ENCODE measurements around the gene ZNF408.
A peak's percentile ranks its signal among the peaks of the same experiment; 100 is the strongest.
"Not testable (repeated sequence)": the region's sequence is repeated elsewhere in the genome, so short reads cannot be mapped to it uniquely, and the experiment has no call there.

Gene ZNF408

GRCh38 chr11:46700241-46701077 lies at the start of gene ZNF408, which contains the start of gene ARHGAP1:
ZNF408 (plus strand) TSS chr11:46701031; CDS start chr11:46701048, 17 bp downstream.
ARHGAP1 (minus strand) TSS chr11:46700619; CDS start chr11:46696107, 4,512 bp downstream.
- peak; percentile 98 for DNase-seq

DNA sequence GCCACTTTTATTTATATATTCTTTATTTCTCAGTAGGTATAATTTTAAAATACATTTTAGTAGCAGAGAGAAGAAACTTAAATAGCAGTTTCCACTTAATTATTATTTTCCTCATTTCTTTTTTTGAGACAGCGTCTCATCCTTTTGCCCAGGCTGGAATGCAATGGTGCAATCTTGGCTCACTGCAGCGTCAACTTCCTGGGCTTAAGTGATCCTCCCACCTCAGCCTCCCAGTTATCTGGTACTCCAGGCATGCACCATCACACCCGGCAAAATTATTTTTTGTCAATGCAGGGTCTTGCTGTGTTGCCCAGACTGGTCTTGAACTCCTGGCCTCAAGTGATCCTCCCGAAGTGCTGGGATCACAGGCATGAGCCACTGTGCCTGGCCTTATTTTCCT lies 45.2 kb upstream of the ZNF408 start:
- DNase-seq, result no peak

DNA sequence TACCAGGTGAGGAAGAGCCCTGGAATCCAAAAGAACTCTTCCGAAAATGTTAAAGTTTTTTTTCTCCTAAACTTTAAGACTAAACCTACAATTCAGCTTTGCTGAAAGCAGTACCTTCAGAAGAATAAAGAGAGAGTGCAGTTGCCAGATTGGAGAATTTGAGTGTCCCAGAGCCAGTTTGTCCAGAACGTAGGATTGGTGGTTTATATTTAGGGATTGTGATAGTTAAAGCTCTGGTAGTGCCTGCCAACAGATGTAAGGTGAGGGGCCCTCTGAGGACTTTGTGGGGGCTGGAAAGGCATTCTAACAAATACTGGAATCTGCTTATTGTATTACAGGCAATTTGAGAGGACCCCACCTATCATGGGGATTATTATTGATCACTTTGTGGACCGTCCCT lies 43.6 kb upstream of the ZNF408 start:
- DNase-seq, result no peak

DNA sequence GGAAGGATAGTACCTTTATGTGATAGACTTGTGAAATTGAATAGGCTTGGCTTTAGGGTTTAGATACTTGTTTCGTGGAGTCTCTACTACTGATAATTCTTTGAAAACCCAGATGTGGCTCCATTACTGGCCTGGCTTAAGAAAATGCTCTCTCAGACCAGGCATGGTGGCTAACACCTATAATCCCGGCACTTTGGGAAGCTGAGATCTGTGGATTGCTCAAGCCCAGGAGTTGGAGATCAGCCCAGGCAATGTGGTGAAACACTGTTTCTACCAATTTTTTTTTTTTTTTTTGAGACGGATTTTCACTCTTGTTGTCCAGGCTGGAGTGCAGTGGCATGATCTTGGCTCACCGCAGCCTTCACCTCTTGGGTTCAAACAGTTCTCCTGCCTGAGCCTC lies 42.6 kb upstream of the ZNF408 start:
- DNase-seq, result no peak

GRCh38 chr11:46659908-46660307 lies 40.9 kb upstream of the ZNF408 start:
- no peak for DNase-seq

GRCh38 chr11:46661836-46662235 lies 39.0 kb upstream of the ZNF408 start:
- DNase-seq, result no peak

DNA sequence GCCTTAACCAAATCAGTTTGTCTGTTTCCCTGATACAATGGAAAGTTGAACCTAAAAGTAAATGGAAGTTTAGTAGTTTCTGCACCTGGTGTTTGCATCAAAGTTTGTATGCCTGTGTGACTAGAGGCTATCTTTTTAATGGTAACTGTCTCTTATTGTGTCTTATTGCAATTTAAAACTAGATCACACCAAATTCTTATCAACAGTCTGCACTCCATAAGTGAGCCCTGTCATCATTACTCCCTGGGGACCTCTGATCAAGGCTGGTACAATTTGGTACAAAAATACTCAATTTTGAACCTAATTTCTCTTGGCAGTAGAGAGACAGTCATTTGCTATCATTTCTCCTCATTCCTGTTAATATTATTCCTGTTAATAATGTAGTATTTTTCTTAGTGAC lies 38.5 kb upstream of the ZNF408 start:
- no peak for DNase-seq

DNA sequence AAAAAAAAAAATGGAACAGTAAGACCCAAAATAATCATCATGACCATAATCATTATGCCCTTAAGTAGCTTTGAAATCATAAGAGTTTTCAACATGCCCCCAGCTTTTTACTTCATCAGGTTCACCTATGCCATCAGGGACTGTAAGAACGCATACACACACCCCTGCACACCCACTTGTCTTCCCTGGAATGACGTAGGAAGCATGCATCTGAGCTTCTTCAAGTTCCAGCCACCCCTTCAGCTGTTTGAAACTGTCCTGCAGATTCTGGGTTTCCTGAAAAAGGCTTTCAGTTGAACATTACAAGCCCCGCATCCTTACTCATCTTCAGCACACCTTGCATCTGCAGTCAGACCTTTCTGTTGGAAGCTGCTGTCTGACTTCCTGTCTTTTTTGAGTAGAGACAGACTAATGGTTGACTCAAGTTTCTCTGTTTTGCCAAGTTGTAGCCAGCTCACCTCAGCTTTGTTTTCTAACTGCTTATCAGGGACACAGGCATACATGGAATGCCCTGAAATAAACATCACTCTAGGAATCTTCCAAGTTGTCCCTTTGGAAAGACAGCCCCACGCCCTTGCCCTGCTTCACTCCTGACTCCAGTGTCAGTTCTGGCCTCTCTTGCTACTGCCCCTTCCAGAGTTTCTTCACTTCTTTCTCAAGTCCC lies 37.4 kb upstream of the ZNF408 start:
- DNase-seq, result no peak

- no peak for DNase-seq
These were observed 36.2 kb upstream of the ZNF408 start for GRCh38 chr11:46664612-46665011.

GRCh38 chr11:46665356-46665755 lies 35.5 kb upstream of the ZNF408 start:
- DNase-seq, result no peak

DNA sequence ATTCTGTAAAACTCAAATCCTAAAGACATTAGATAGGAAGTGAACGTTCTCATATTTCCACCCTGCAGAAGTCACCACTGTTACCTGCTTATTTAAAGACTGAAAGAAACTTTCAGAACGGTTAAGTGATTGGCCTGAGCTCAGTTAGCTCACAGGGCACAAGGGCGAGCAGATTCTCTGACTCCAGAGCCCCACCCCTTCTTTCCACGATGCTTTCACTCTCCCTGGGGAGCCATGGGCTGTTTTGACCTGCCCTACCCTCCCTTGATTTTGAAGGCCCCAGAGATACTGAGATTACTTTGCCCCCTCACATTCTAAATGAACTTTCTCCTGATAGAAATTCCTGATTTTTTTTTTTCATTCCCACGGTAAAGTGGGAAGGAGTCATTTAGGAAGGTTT lies 34.3 kb upstream of the ZNF408 start:
- DNase-seq, result no peak

DNA sequence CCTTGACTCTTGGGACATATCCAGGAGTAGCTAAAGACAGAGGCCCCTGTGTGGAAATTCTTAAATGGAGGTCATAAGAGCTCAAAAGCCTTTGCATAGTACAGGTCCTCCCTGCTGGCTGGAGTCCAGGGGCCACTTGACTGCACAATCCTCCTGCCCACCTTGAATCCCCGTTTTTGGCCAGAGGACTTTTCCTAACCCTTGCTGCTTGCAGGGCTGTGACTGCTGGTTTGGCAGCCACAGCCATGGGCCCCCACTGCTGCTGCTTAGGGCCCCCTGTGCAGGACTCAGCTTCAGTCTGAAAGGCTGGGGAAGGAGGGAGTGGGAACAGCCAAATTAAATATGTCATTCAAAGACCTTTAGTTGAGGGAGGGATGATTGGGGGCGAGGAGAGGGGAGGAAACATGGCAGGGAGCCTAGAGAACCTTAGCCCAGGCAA lies 33.8 kb upstream of the ZNF408 start:
- no peak for DNase-seq

DNA sequence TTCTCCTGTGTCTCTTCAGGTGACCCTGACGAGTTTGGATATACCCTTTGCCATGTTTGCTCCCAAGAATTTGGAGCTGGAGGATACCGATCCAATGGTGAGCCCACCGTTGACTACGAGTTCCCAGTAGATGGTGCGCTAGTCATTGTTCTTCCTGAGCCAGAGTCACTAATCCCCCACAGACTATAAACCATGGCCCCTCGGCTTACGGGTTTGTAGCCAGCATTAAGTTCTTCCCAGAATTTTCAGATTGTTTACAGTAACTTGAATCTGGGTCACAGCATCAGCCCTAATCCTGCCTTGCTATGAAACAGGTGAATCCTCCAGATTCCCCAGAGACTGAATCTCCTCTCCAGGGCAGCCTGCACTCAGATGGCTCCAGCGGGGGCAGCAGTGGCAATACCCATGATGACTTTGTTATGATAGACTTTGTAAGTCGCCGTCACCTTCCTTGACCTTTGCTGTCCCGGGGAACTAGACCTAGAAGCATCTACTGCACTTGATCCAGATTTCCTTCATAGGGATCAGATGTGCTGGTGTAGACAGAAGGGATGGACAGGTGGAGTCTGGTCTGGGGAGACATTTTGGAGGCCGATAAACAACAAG lies 32.2 kb upstream of the ZNF408 start:
- no peak for DNase-seq

- no peak for DNase-seq
These were observed 31.1 kb upstream of the ZNF408 start for GRCh38 chr11:46669711-46670139.

DNA sequence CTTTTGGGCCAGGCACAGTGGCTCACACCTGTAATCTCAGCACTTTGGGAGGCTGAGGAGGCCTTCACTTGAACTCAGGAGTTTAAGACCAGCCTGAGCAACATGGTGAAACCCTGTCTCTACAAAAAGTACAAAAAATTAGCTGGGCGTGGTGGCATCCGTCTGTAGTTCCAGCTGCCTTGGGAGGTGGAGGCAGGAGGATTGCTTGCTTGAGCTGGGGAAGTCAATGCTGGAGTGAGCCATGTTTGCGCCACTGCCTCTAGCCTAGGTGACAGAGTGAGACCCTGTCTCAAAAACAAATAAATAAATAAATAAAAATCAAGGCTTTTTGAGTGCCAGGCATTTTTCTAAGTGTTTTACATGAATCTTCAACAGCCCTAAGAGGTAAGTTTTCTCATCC lies 30.3 kb upstream of the ZNF408 start:
- not testable (repeated sequence) for DNase-seq

DNA sequence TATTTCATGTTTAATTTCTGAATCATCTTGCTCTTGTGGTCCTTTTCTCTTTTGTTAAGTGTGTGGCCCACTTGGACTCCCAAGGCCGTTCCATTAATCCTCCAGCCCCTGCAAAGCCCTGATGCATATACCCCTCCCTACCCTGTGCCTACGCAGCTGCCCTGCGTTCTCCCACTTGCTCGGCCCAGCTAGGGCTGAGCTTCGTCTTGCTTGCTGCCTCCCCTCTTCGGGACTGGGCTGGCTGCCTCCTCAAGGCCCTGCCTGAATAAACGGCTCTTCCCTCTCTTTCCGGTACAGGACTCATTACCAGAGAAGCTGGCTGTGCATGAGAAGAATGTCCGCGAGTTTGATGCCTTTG lies 28.9 kb upstream of the ZNF408 start:
- DNase-seq, result no peak

GRCh38 chr11:46672381-46672839 lies 28.4 kb upstream of the ZNF408 start:
- DNase-seq, result no peak

GRCh38 chr11:46673713-46674462 lies 26.9 kb upstream of the ZNF408 start:
- DNase-seq, result no peak

DNA sequence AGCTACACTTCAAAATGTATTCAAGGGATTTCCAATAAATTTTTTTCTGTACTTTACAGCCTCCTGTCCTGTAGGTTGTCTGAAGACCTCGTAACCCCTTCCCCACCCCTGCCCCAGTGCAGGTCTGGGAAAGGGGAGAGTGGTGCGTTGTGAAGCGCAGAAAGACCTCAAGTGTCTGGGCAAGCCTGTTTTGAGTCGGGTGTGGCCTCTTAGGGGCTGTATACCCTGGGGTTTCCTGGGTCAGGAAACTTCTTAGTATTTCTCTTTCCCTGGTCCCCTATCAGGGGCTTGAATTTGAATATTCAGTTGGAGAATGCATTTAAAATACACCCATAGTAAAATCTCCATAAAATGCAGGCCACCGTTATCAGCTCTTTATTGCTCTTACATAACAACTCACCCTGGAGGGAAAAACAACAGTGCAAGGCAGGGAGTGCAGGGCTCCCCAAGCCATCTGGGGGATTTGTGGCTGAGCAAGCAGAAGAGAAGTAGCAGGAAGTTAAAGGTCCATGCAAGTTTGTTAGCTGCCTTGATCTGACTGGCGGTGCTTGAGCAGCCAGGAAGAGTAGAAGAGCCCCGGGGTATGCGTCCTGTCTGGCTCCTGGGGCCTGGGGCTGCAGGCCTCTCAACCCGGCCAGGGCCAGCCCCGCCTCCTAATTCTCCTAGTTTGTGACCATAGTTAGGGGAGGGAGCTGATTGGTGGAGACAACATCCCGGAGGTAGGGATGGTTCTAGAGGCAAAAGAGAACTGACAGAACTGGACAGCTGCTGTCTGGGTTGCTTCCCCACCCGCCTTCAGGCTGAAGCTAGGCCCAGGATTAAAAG lies 26.2 kb upstream of the ZNF408 start:
- no peak for DNase-seq

GRCh38 chr11:46675288-46675851 lies 25.5 kb upstream of the ZNF408 start:
- DNase-seq, result no peak

GRCh38 chr11:46675949-46676348 lies 24.9 kb upstream of the ZNF408 start:
- no peak for DNase-seq

Measured in NCI-H2227 treated with DMSO at 0.1 percent for 48 hours (cell line).